SK-N-SH treated with all-trans-retinoic acid at 6 μM for 48 hours (cell line): Measurements from ENCODE around the gene EPS8.

Experiments
- ARNTL ChIP-seq: fragments of 450-650 bp; formaldehyde crosslinking; IDR thresholded peaks from 2 replicates; pipeline ENCODE4 v1.5.0; 2020; ENCODE audit warnings: low read depth, mild to moderate bottlenecking, moderate library complexity, borderline replicate concordance
- CSDC2 ChIP-seq: fragments of 250-450 bp; sonication (Bioruptor Pico); IDR thresholded peaks from 2 replicates; pipeline ENCODE4 v1.5.0; 2020; ENCODE audit warnings: mild to moderate bottlenecking, moderate library complexity
- ESRRG ChIP-seq: fragments of 250-450 bp; sonication (Bioruptor Pico); IDR thresholded peaks from 2 replicates; pipeline ENCODE4 v1.6.1; 2021; ENCODE audit warnings: mild to moderate bottlenecking
- GLIS3 ChIP-seq: fragments of 250-450 bp; sonication (Bioruptor Pico); IDR thresholded peaks from 2 replicates; pipeline ENCODE4 v1.5.0; 2020; ENCODE audit warnings: mild to moderate bottlenecking, moderate library complexity
- OSR1 ChIP-seq: fragments of 250-450 bp; sonication (Bioruptor Pico); IDR thresholded peaks from 2 replicates; pipeline ENCODE4 v1.8.0; 2022; ENCODE audit warnings: moderate library complexity, mild to moderate bottlenecking, inconsistent platforms
- RARB ChIP-seq: fragments of 250-450 bp; sonication (Bioruptor Pico); IDR thresholded peaks from 2 replicates; pipeline ENCODE4 v1.8.0; 2021; ENCODE audit warnings: mild to moderate bottlenecking, moderate library complexity
- TOX ChIP-seq: fragments of 250-450 bp; sonication (Bioruptor Pico); IDR thresholded peaks from 2 replicates; pipeline ENCODE4 v1.8.0; 2021; ENCODE audit warnings: mild to moderate bottlenecking, moderate library complexity, borderline replicate concordance
- ZFP3 ChIP-seq: fragments of 250-450 bp; sonication (Bioruptor Pico); IDR thresholded peaks from 2 replicates; pipeline ENCODE4 v1.5.0; 2020; ENCODE audit warnings: mild to moderate bottlenecking, moderate library complexity
- ZFP30 ChIP-seq: fragments of 450-650 bp; formaldehyde crosslinking; IDR thresholded peaks from 2 replicates; pipeline ENCODE4 v1.5.0; 2022; ENCODE audit warnings: mild to moderate bottlenecking, moderate library complexity
- ZNF565 ChIP-seq: fragments of 450-650 bp; formaldehyde crosslinking; conservative IDR thresholded peaks from 2 replicates; pipeline ENCODE4 v1.5.0; 2020; ENCODE audit warnings: low read depth, mild to moderate bottlenecking, moderate library complexity
- TF ChIP-seq, protein P1 (sequence below): fragments of 250-450 bp; sonication (Bioruptor Pico); IDR thresholded peaks from 2 replicates; pipeline ENCODE4 v1.5.1; 2021; ENCODE audit warnings: mild to moderate bottlenecking, moderate library complexity
- TF ChIP-seq, protein P2 (sequence below): fragments of 250-450 bp; sonication (Bioruptor Pico); IDR thresholded peaks from 2 replicates; pipeline ENCODE4 v1.8.0; 2020; ENCODE audit warnings: mild to moderate bottlenecking, moderate library complexity, borderline replicate concordance
- TF ChIP-seq, protein P3 (sequence below): fragments of 250-450 bp; sonication (Bioruptor Pico); IDR thresholded peaks from 2 replicates; pipeline ENCODE4 v1.5.0; 2020; ENCODE audit warnings: mild to moderate bottlenecking, moderate library complexity
- TF ChIP-seq, protein P4 (sequence below): fragments of 250-450 bp; sonication (Bioruptor Pico); IDR thresholded peaks from 2 replicates; pipeline ENCODE4 v1.5.1; 2020; ENCODE audit warnings: low read depth, mild to moderate bottlenecking, moderate library complexity

DNA sequence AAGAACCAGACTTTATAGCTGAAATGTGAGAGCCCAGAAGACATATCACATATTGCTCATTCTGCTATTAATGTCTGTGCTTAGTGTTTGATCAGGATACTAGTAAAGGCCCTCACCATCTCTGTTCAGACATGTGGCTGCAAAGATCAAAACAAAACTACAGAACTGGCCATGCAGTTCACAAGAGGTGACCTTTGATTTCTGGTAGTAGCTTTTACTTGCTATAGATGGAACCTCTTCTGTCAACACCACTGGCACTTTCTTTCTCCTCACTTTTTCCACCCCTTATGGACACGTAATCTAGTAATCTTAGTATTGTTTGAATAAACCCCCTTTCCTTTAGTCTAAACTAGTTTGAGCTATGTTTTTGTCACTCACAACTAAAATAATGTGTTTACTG is 214.8 kb downstream of the EPS8 start:
- TF ChIP-seq, protein P1, sequence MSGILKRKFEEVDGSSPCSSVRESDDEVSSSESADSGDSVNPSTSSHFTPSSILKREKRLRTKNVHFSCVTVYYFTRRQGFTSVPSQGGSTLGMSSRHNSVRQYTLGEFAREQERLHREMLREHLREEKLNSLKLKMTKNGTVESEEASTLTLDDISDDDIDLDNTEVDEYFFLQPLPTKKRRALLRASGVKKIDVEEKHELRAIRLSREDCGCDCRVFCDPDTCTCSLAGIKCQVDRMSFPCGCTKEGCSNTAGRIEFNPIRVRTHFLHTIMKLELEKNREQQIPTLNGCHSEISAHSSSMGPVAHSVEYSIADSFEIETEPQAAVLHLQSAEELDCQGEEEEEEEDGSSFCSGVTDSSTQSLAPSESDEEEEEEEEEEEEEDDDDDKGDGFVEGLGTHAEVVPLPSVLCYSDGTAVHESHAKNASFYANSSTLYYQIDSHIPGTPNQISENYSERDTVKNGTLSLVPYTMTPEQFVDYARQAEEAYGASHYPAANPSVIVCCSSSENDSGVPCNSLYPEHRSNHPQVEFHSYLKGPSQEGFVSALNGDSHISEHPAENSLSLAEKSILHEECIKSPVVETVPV (CRISPR knock-in tag): no peak
- TF ChIP-seq GLIS3 (CRISPR knock-in tag): no peak
- no peak for TF ChIP-seq ZFP30 (CRISPR knock-in tag)
- no peak for TF ChIP-seq CSDC2 (CRISPR knock-in tag)
- no peak for TF ChIP-seq ZFP3 (CRISPR knock-in tag)
- no peak for TF ChIP-seq ZNF565
- TF ChIP-seq, protein P2, sequence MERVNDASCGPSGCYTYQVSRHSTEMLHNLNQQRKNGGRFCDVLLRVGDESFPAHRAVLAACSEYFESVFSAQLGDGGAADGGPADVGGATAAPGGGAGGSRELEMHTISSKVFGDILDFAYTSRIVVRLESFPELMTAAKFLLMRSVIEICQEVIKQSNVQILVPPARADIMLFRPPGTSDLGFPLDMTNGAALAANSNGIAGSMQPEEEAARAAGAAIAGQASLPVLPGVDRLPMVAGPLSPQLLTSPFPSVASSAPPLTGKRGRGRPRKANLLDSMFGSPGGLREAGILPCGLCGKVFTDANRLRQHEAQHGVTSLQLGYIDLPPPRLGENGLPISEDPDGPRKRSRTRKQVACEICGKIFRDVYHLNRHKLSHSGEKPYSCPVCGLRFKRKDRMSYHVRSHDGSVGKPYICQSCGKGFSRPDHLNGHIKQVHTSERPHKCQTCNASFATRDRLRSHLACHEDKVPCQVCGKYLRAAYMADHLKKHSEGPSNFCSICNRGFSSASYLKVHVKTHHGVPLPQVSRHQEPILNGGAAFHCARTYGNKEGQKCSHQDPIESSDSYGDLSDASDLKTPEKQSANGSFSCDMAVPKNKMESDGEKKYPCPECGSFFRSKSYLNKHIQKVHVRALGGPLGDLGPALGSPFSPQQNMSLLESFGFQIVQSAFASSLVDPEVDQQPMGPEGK: no peak
- no peak for TF ChIP-seq RARB (CRISPR knock-in tag)
- no peak for TF ChIP-seq ESRRG (CRISPR knock-in tag)
- TF ChIP-seq ARNTL (CRISPR knock-in tag): no peak
- no peak for TF ChIP-seq OSR1 (CRISPR knock-in tag)
- TF ChIP-seq, protein P3, sequence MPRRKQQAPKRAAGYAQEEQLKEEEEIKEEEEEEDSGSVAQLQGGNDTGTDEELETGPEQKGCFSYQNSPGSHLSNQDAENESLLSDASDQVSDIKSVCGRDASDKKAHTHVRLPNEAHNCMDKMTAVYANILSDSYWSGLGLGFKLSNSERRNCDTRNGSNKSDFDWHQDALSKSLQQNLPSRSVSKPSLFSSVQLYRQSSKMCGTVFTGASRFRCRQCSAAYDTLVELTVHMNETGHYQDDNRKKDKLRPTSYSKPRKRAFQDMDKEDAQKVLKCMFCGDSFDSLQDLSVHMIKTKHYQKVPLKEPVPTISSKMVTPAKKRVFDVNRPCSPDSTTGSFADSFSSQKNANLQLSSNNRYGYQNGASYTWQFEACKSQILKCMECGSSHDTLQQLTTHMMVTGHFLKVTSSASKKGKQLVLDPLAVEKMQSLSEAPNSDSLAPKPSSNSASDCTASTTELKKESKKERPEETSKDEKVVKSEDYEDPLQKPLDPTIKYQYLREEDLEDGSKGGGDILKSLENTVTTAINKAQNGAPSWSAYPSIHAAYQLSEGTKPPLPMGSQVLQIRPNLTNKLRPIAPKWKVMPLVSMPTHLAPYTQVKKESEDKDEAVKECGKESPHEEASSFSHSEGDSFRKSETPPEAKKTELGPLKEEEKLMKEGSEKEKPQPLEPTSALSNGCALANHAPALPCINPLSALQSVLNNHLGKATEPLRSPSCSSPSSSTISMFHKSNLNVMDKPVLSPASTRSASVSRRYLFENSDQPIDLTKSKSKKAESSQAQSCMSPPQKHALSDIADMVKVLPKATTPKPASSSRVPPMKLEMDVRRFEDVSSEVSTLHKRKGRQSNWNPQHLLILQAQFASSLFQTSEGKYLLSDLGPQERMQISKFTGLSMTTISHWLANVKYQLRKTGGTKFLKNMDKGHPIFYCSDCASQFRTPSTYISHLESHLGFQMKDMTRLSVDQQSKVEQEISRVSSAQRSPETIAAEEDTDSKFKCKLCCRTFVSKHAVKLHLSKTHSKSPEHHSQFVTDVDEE (CRISPR knock-in tag): no peak
- TF ChIP-seq, protein P4, sequence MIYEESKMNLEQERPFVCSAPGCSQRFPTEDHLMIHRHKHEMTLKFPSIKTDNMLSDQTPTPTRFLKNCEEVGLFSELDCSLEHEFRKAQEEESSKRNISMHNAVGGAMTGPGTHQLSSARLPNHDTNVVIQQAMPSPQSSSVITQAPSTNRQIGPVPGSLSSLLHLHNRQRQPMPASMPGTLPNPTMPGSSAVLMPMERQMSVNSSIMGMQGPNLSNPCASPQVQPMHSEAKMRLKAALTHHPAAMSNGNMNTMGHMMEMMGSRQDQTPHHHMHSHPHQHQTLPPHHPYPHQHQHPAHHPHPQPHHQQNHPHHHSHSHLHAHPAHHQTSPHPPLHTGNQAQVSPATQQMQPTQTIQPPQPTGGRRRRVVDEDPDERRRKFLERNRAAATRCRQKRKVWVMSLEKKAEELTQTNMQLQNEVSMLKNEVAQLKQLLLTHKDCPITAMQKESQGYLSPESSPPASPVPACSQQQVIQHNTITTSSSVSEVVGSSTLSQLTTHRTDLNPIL (CRISPR knock-in tag): no peak
- TF ChIP-seq TOX (CRISPR knock-in tag): no peak
